Left kidney (tissue), 8 donors: ENCODE data around the gene TXNDC12. TPM values are rescaled to one million over a fixed set of nuclear protein-coding genes. Genes with fewer than 3 reads are reported as not detected.
A peak's percentile ranks its signal among the peaks of the same experiment; 100 is the strongest.
"Not testable (repeated sequence)": the region's sequence is repeated elsewhere in the genome, so short reads cannot be mapped to it uniquely, and the experiment has no call there.

Experiments used
- DNase-seq: peaks from one replicate; pipeline ENCODE4 v3.0.0-alpha.2; 2013
- long read RNA-seq, 8 donors: transcript quantifications; one replicate each; lab custom pipeline, GENCODE V29; 2026
- polyA plus RNA-seq: library from polyadenylated mRNA; unstranded; fragments of 120-200 nt; gene quantifications from one replicate; pipeline ENCODE4 v1.2.1, GENCODE V29; 2013; ENCODE audit not compliant: insufficient read length

The TXNDC12 gene
- polyA plus RNA-seq = 74.3 TPM
- long read RNA-seq, donor 1, transcript TXNDC12-201 (7 exons, 2,396 nt) = major isoform, 43 of 64 reads
- long read RNA-seq, donor 1, partial matches to known transcripts = 21 of 64 reads
- long read RNA-seq, donor 1, other reads (novel, unspliced or antisense) = 0 of 64 reads
- long read RNA-seq, donor 2, transcript TXNDC12-201 (7 exons, 2,396 nt) = major isoform, 39 of 173 reads
- long read RNA-seq, donor 2, partial matches to known transcripts = 125 of 173 reads
- long read RNA-seq, donor 2, other reads (novel, unspliced or antisense) = 7 of 173 reads
- long read RNA-seq, donor 3, transcript TXNDC12-201 (7 exons, 2,396 nt) = major isoform, 47 of 47 reads
- long read RNA-seq, donor 3, partial matches to known transcripts = 0 of 47 reads
- long read RNA-seq, donor 3, other reads (novel, unspliced or antisense) = 0 of 47 reads
- long read RNA-seq, donor 4, partial matches to known transcripts = 0 of 1 reads
- long read RNA-seq, donor 4, other reads (novel, unspliced or antisense) = 0 of 1 reads
- long read RNA-seq, donor 5, transcript TXNDC12-201 (7 exons, 2,396 nt) = major isoform, 90 of 121 reads
- long read RNA-seq, donor 5, partial matches to known transcripts = 31 of 121 reads
- long read RNA-seq, donor 5, other reads (novel, unspliced or antisense) = 0 of 121 reads
- long read RNA-seq, donor 6, transcript TXNDC12-201 (7 exons, 2,396 nt) = major isoform, 40 of 40 reads
- long read RNA-seq, donor 6, partial matches to known transcripts = 0 of 40 reads
- long read RNA-seq, donor 6, other reads (novel, unspliced or antisense) = 0 of 40 reads
- long read RNA-seq, donor 7, transcript TXNDC12-201 (7 exons, 2,396 nt) = major isoform, 82 of 82 reads
- long read RNA-seq, donor 7, partial matches to known transcripts = 0 of 82 reads
- long read RNA-seq, donor 7, other reads (novel, unspliced or antisense) = 0 of 82 reads
- long read RNA-seq, donor 8, transcript TXNDC12-201 (7 exons, 2,396 nt) = major isoform, 22 of 76 reads
- long read RNA-seq, donor 8, partial matches to known transcripts = 13 of 76 reads
- long read RNA-seq, donor 8, other reads (novel, unspliced or antisense) = 41 of 76 reads

- DNase-seq = peak; percentile 89
Observed at GRCh38 chr1:52055066-52055865, at the start of gene TXNDC12. Gene TXNDC12 (minus strand): TSS chr1:52055191. CDS start chr1:52055096, 95 bp downstream.

GRCh38 chr1:52102336-52103013, 47.5 kb upstream of the TXNDC12 start:
- no peak for DNase-seq

- no peak for DNase-seq
Observed at GRCh38 chr1:52098139-52098871, 43.3 kb upstream of the TXNDC12 start.

- DNase-seq = no peak
Observed at GRCh38 chr1:52096216-52096615, 41.2 kb upstream of the TXNDC12 start.

GRCh38 chr1:52094300-52094699, 39.3 kb upstream of the TXNDC12 start:
- not testable (repeated sequence) for DNase-seq

- not testable (repeated sequence) for DNase-seq
Observed at GRCh38 chr1:52087892-52088291, 32.9 kb upstream of the TXNDC12 start.

GRCh38 chr1:52080014-52080415, 25.0 kb upstream of the TXNDC12 start:
- no peak for DNase-seq

GRCh38 chr1:52077277-52077676, 22.3 kb upstream of the TXNDC12 start:
- DNase-seq = not testable (repeated sequence)

- no peak for DNase-seq
Observed at GRCh38 chr1:52072291-52072690, 17.3 kb upstream of the TXNDC12 start.

- DNase-seq = no peak
Observed at GRCh38 chr1:52070704-52071103, 15.7 kb upstream of the TXNDC12 start.

GRCh38 chr1:52063192-52063591, 8.2 kb upstream of the TXNDC12 start:
- no peak for DNase-seq

GRCh38 chr1:52060822-52061221, 5.8 kb upstream of the TXNDC12 start:
- no peak for DNase-seq

GRCh38 chr1:52059888-52060287, 4.9 kb upstream of the TXNDC12 start:
- no peak for DNase-seq

GRCh38 chr1:52059321-52059720, 4.3 kb upstream of the TXNDC12 start:
- DNase-seq = no peak

- DNase-seq = no peak
Observed at GRCh38 chr1:52057876-52058415, 3.0 kb upstream of the TXNDC12 start.

- no peak for DNase-seq
Observed at GRCh38 chr1:52057255-52057654, 2.3 kb upstream of the TXNDC12 start.

GRCh38 chr1:52056937-52057231, 1.9 kb upstream of the TXNDC12 start:
- no peak for DNase-seq

- peak; percentile 92 for DNase-seq
Observed at GRCh38 chr1:52056163-52056936, 1.4 kb upstream of the TXNDC12 start, which contains the start of gene BTF3L4. Gene BTF3L4 (plus strand): TSS chr1:52056295. CDS start chr1:52059848, 3,553 bp downstream.

GRCh38 chr1:52055866-52056162, 823 bp upstream of the TXNDC12 start:
- DNase-seq = no peak
